Activated naive CD4-positive, alpha-beta T cell (primary cell): ENCODE measurements around the gene OTUB1.

Experiments used
- DNase-seq, 4 experiments: peaks; one replicate each; lab custom pipeline; 2025; lab: John Stamatoyannopoulos, UW

OTUB1 gene

DNA sequence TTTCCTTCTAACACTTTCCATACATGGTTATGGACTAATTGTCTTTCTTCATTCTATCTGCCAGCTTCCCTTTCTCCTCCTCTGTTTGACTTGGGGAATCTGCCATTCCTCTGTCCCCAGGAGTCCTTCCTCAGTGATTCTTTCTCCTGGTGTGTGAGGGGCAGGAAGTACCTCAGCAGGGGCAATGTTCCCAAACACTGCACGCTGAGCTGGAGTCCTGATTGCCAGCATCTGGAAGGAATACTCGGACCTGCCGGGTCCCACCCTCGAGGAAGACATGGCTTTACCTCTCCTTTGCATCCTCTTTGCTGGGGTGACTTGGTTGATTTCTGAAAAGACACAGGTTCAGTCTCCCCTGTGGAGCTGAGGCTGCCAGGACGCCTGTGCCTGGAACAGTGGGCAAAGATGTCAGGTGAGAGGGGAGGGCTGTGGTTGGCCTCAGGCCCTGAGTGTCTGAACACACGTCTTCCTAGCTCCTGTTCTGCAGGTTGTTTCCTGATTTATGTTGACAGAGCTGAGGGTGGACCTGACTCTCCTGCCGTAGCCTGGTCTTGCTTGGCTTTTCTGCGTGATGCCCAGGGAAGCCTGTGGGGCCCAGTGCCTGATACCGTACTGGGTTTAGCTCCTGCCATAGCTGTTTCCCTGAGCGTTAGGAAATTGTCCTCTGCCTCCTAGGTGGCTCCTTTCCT is 7.5 kb upstream of the OTUB1 start:
- DNase-seq, result no peak

DNA sequence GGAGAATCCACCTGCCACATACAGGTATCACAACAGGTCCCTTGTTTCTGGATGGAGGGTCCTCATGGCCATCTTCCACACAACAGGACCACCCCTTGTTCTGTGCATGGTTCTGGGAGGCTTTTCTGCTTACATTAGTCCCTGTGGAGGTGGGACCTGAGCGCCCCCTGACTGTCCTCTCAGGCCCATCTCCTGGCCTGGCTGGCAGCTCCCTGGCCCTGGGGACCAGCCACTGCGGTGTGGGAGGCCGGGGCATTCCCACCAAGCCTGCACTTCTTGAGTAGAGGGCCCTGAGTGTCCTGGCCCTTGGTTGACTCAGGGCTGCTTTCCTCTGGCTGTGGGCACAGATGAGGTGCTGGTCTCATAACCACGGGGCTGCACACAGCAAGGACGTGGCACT is 6.8 kb upstream of the OTUB1 start:
- no peak for DNase-seq

GRCh38 chr11:63985812-63986155 is 454 bp upstream of the OTUB1 start:
- DNase-seq, result peak in 3 of 4 experiments; percentile 18 to 63 (median 41)

- DNase-seq, result no peak
Observed at GRCh38 chr11:63986932-63987513, 785 bp downstream of the OTUB1 start.

- no peak for DNase-seq
Observed at GRCh38 chr11:63991558-63991957, 5.3 kb downstream of the OTUB1 start.

DNA sequence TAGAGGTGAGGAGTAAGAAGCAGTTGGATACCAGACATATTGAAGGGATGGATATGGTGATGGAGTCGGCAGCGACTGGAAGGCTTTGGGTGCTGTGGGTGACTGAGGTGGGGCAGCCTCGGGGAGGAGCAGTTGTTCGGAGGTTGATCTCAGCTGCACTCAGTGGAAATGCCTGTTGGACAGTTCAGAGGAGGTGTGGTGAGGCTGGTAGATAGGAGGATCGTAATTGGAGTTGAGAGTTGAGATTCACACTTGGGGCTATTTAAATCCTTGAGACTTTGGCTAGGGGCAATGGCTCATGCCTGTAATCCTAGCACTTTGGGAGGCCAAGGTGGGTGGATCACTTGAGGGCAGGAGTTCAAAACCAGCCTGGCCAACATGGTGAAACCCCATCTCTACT is 6.9 kb downstream of the OTUB1 start:
- no peak for DNase-seq

GRCh38 chr11:63993993-63994392 is 7.8 kb downstream of the OTUB1 start:
- no peak for DNase-seq

- no peak for DNase-seq
Observed at GRCh38 chr11:63996512-63996911, 10.3 kb downstream of the OTUB1 start.

DNA sequence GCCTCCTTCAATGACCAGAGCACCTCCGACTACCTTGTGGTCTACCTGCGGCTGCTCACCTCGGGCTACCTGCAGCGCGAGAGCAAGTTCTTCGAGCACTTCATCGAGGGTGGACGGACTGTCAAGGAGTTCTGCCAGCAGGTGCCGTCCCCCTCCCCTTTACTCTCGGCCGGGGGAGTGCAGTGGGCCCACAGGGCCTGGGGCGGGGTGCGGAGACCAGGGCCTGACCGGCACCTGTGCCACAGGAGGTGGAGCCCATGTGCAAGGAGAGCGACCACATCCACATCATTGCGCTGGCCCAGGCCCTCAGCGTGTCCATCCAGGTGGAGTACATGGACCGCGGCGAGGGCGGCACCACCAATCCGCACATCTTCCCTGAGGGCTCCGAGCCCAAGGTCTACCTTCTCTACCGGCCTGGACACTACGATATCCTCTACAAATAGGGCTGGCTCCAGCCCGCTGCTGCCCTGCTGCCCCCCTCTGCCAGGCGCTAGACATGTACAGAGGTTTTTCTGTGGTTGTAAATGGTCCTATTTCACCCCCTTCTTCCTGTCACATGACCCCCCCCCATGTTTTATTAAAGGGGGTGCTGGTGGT is 11.0 kb downstream of the OTUB1 start:
- no peak for DNase-seq

- DNase-seq, result no peak
Observed at GRCh38 chr11:63997801-63998337, 11.6 kb downstream of the OTUB1 start.

DNA sequence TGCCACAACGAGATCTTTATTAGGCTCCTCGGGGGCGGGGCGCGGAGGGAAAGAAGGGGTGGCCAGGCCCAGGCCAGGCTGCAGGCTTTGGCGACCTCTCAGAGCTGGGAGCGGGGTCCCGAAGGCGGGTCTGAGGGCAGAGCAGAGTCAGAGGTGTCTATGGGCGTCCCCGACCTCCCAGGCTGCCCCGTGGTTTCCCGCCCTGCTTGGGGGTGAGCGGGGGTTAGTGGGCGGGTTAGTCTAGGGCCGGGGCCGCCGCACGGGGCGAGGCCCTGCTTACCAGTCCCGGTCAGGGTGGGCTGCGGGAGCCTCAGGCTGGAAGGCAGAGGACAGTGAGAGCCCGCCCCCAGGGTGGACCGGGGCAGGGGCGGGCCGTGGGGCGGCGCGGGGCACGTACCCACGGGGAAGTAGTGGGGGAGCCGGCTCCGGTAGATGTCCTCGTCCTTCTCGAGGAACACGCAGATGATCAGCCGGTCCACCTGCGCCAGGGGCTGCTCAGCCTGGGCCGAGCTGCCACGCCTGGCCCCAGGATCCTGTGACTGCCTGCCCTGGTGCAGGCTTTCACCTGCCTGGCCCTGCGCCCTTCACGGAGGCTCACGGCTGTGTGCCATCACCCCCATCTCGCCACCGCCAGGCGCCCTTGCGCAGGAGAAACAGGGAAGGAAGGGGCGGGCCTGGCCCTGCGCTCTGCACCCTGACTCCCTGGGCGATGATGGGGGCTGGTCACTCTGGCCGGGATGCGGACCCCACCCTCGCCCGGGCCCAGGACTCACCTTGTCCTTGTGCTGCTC is 12.5 kb downstream of the OTUB1 start:
- peak in 1 of 4 experiments; percentile 32 for DNase-seq

GRCh38 chr11:63999349-64000025 is 13.2 kb downstream of the OTUB1 start:
- peak in 2 of 4 experiments; percentile 27 to 55 for DNase-seq

DNA sequence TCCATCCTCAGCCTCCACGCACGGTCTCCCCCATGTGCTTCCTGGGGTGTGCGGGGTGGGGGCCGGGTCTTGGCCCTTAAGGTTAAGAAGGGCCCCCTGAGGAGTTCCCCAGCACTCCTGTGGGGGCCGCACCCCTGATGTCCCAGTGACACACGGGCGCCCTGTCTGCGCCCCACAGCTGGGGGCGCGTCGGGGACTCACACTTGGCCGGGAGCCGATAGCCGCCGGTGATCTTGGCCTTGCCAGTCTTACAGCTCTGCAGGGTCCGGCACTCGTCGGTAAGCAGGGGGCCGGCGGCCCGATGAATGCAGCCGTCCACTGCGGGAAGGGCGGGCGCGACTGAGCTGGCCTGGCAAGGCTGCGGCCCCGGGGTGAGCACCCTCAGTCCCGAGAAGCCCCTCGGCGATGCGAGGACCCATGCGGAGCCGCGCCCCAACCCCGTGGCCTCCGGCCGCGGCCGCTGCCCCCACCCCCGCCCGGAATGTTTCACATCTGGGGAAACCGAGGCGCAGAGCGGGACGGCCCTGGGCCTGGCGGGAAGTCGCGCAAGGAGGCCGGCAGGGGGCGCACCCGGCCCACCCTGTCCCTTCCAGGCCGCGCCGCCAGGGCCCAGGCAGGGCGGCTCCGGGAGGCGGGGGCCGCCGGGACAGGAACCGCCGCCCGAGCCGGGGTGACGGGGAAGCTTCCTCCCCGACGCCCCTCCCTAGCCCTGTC is 13.9 kb downstream of the OTUB1 start:
- peak in 3 of 4 experiments; percentile 16 to 70 (median 41) for DNase-seq

DNA sequence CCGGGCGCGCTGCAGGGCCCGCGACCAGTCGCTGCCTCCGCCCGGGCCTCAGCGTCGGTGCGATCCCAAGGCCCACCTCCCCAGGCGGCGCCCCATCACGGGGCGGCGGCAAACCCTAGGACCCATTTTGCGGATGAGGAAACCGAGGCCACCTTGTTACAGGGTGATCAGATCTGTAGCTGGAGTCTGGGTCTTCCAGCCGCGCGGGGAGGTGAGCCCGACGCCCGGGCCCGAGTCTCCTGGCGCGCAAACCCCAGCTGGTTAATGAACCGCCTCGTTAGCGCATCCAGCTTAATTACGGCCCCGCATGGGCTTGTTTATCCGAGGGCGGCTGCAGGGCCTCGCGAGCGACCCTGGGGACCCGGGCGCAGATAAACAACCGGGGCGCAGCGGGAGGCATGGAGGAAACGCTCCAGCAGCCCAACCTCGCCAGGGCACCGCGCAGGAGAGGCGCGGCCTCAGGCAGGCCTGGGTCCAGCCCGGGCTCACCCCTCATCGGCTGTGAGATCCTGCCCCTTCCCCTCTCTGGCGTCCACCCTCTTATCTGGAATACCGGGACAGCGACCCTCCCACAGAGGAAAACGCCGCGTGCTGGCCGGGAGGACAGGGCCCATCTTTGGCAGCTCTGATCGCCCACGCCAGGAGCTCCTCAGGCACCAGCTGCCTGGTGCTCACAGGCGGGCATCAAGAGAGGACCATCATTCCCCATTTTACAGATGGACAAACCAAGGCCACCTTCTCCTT is 14.7 kb downstream of the OTUB1 start:
- no peak for DNase-seq

DNA sequence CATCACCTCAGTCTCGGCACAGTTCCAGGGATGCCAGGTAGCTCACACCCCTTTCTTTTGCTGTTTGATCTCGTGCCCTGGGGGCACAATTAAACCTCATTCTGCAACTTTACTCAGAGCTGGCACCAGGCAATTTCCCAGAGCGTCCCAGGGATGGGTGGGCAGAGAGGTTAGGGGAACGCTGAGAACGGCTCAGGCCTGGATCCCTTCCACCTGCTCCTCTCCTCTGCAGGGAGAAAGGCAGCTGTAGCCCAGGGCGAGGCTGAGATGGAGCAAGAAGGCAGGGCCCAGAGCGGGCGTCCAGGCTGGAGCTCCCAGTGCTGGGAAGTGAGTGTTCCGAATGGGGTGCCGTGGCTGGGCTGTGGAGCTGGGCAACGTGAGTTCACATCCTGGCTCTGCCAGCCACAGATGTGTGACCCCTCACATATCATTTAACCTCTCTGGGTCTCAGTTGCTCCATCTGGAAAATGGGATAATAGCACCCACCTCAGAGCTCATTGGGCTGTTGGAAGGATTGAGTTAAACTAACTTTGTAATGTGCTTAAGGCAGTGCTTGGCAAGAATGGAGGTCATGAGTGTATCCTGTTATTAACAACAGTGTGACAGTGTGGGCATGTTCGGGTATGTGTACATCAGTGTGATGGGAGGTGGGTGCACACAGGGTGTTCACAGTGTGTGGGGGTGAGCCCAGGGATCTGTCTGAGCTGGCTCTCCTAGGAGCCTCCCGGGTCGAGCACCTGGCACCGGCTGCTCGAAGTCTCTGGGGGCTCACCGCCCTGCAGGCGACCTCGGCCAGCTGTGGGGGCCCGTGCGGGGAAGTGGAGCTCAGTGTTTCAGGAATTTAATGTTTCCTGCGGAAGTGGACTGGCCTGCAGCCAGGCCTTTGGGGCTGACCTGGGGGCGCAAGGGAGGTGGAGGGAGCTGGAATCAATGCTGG is 15.5 kb downstream of the OTUB1 start:
- DNase-seq, result no peak

DNA sequence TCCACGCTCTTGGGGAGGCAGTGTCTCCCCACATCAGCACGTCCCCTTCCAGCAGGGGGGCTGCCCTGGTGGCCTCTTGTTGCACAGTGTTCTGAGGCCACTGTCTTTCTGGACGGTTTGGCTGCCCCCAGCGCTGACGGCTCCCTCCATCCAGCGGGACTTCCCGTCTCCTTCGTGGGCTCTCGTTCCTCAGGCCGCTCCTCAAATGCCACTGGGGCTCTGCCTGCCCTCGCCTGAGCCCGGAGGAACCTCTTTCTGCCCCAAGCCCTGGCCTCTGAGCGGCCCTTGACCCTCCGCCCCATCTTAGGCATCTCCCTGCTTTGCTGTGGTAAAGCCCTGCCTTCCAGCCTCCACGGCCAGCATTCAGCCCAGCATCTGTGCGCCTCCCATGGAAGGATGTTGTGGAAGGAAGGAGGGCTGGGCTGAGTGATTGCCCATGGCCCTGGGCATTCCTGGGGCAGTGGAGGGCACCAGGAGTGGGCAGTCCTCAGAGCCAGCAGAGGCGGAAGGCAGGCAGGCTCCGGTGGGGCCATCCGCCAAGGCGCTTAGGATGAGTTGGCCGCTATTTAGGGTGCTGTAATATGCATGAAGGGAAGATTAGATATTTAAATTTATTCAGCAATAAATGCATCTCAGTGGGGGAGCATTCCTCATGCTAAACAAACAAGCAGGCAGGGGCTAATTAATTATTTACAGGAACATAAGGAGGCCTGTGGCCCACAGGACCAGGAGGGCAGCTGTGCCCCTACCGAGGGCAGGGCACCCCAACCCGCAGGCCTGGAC is 17.8 kb downstream of the OTUB1 start:
- DNase-seq, result no peak

- DNase-seq, result no peak
Observed at GRCh38 chr11:64004590-64004984, 18.3 kb downstream of the OTUB1 start.

- DNase-seq, result no peak
Observed at GRCh38 chr11:64005691-64006090, 19.5 kb downstream of the OTUB1 start.

GRCh38 chr11:64006398-64006797 is 20.2 kb downstream of the OTUB1 start:
- no peak for DNase-seq
